HL-60 (cell line): ENCODE data around the gene EGFL8.

ENCODE experiments used
- DNase-seq, 2 experiments: peaks; one replicate each; pipeline ENCODE4 v3.0.0-alpha.2; 2010 to 2020; ENCODE audit warnings: low read depth in 1 of 2, low spot score in 1 of 2
- H3K27ac ChIP-seq: fragments of 250-450 bp; sonication (Bioruptor Pico); replicated peaks from 2 replicates; pipeline ENCODE4 v1.5.1; 2020; ENCODE audit warnings: mild to moderate bottlenecking, moderate library complexity
- H3K27me3 ChIP-seq: fragments of 250-450 bp; sonication (Bioruptor Pico); 2 replicates; pipeline ENCODE4 v1.5.1; 2021; ENCODE audit warnings: mild to moderate bottlenecking, moderate library complexity; ENCODE audit not compliant: insufficient read depth, poor library complexity, severe bottlenecking
- H3K4me3 ChIP-seq: replicated peaks from 2 replicates; pipeline ENCODE4 v1.5.1; 2011; ENCODE audit warnings: mild to moderate bottlenecking, control low read depth, low read length; ENCODE audit not compliant: insufficient read depth
- CTCF ChIP-seq: IDR thresholded peaks from one replicate; pipeline ENCODE4 v1.5.1; 2011; ENCODE audit warnings: low read length, control low read depth, inconsistent platforms; ENCODE audit not compliant: insufficient read depth
- GABPA ChIP-seq: IDR thresholded peaks from 2 replicates; pipeline ENCODE4 v1.6.1; 2012; ENCODE audit warnings: low read depth
- POLR2AphosphoS5 ChIP-seq: IDR thresholded peaks from 2 replicates; pipeline ENCODE4 v1.6.1; 2012; ENCODE audit warnings: low read depth
- REST ChIP-seq: IDR thresholded peaks from 2 replicates; pipeline ENCODE4 v1.6.1; 2012; ENCODE audit warnings: low read depth; ENCODE audit not compliant: insufficient replicate concordance
- SPI1 ChIP-seq: IDR thresholded peaks from 2 replicates; pipeline ENCODE4 v1.6.1; 2012; ENCODE audit warnings: low read depth, mild to moderate bottlenecking, borderline replicate concordance

Gene EGFL8

GRCh38 chr6:32148289-32149091, 15.9 kb upstream of the EGFL8 start:
- Histone ChIP-seq H3K27me3 (peaks cover 36% of the 10 kb centered on the region), H3K27ac (no peak overlapping the region), H3K4me3 (no peak overlapping the region)
- DNase-seq = no peak
- TF ChIP-seq POLR2AphosphoS5 (no peak), CTCF (no peak), GABPA (no peak), REST (no peak), SPI1 (no peak)

GRCh38 chr6:32149092-32149755, 15.2 kb upstream of the EGFL8 start:
- no peak for TF ChIP-seq REST
- TF ChIP-seq POLR2AphosphoS5 = no peak
- TF ChIP-seq GABPA = no peak
- Histone ChIP-seq H3K27ac (no peak overlapping the region), H3K4me3 (no peak overlapping the region), H3K27me3 (peaks cover 40% of the 10 kb centered on the region)
- no peak for DNase-seq

GRCh38 chr6:32149932-32150870, 14.2 kb upstream of the EGFL8 start:
- Histone ChIP-seq H3K4me3 (no peak overlapping the region), H3K27ac (no peak overlapping the region), H3K27me3 (peaks cover 48% of the 10 kb centered on the region)
- TF ChIP-seq CTCF = no peak
- no peak for TF ChIP-seq REST
- no peak for TF ChIP-seq GABPA
- TF ChIP-seq SPI1 = no peak
- no peak for DNase-seq
